Liver (tissue), 3 donors: ENCODE measurements around the gene RET.

Experiments
- ATF3 ChIP-seq: IDR thresholded peaks from 2 replicates; pipeline ENCODE4 v1.6.1; 2016; ENCODE audit warnings: antibody characterized with exemption
- JUND ChIP-seq, 2 donors: IDR thresholded peaks; 2 replicates each; pipeline ENCODE4 v1.6.1; 2016; ENCODE audit warnings: antibody characterized with exemption in 2 of 2
- NR2F2 ChIP-seq: IDR thresholded peaks from 2 replicates; pipeline ENCODE4 v1.6.1; 2016; ENCODE audit warnings: antibody characterized with exemption
- RAD21 ChIP-seq, 2 donors: IDR thresholded peaks; 2 replicates each; pipeline ENCODE4 v1.6.1; 2016; ENCODE audit warnings: antibody characterized with exemption in 2 of 2, mild to moderate bottlenecking in 2 of 2
- YY1 ChIP-seq: IDR thresholded peaks from 2 replicates; pipeline ENCODE4 v1.6.1; 2016; ENCODE audit warnings: antibody characterized with exemption, mild to moderate bottlenecking
- TF ChIP-seq, protein P1 (sequence below): fragments of 150-350 bp; IDR thresholded peaks from 2 replicates; pipeline ENCODE4 v1.5.1; 2017; ENCODE audit warnings: improper control_type of control experiment, low read depth, low read length; ENCODE audit not compliant: missing input control
- TF ChIP-seq, protein P2 (sequence below): IDR thresholded peaks from 2 replicates; pipeline ENCODE4 v1.6.1; 2016; ENCODE audit warnings: antibody characterized with exemption
- TF ChIP-seq, protein P3 (sequence below): IDR thresholded peaks from 2 replicates; pipeline ENCODE4 v1.6.1; 2016; ENCODE audit warnings: antibody characterized with exemption
- donor health status: healthy.
- donor health status: healthy.

GRCh38 chr10:43076876-43077420 lies at the start of gene RET:
- TF ChIP-seq, protein P1, sequence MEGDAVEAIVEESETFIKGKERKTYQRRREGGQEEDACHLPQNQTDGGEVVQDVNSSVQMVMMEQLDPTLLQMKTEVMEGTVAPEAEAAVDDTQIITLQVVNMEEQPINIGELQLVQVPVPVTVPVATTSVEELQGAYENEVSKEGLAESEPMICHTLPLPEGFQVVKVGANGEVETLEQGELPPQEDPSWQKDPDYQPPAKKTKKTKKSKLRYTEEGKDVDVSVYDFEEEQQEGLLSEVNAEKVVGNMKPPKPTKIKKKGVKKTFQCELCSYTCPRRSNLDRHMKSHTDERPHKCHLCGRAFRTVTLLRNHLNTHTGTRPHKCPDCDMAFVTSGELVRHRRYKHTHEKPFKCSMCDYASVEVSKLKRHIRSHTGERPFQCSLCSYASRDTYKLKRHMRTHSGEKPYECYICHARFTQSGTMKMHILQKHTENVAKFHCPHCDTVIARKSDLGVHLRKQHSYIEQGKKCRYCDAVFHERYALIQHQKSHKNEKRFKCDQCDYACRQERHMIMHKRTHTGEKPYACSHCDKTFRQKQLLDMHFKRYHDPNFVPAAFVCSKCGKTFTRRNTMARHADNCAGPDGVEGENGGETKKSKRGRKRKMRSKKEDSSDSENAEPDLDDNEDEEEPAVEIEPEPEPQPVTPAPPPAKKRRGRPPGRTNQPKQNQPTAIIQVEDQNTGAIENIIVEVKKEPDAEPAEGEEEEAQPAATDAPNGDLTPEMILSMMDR, result no peak
- TF ChIP-seq NR2F2, result no peak
- TF ChIP-seq YY1, result no peak
- TF ChIP-seq, protein P2, sequence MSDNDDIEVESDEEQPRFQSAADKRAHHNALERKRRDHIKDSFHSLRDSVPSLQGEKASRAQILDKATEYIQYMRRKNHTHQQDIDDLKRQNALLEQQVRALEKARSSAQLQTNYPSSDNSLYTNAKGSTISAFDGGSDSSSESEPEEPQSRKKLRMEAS, result no peak
- no peak for TF ChIP-seq RAD21 (IDR thresholded peaks at IDR 0.05)
- TF ChIP-seq ATF3, result no peak
- TF ChIP-seq, protein P3, sequence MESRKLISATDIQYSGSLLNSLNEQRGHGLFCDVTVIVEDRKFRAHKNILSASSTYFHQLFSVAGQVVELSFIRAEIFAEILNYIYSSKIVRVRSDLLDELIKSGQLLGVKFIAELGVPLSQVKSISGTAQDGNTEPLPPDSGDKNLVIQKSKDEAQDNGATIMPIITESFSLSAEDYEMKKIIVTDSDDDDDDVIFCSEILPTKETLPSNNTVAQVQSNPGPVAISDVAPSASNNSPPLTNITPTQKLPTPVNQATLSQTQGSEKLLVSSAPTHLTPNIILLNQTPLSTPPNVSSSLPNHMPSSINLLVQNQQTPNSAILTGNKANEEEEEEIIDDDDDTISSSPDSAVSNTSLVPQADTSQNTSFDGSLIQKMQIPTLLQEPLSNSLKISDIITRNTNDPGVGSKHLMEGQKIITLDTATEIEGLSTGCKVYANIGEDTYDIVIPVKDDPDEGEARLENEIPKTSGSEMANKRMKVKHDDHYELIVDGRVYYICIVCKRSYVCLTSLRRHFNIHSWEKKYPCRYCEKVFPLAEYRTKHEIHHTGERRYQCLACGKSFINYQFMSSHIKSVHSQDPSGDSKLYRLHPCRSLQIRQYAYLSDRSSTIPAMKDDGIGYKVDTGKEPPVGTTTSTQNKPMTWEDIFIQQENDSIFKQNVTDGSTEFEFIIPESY, result no peak
- TF ChIP-seq JUND (IDR thresholded peaks at IDR 0.05), result no peak
